LHCN-M2 (cell line): ENCODE measurements around the gene KCNMB3. TPM values are rescaled to one million over a fixed set of nuclear protein-coding genes. Genes with fewer than 3 reads are reported as not detected.

Experiments
- DNase-seq: peaks from one replicate; pipeline ENCODE4 v3.0.0-alpha.2; 2012; ENCODE audit warnings: low read depth
- total RNA-seq: library from RNA; depleted of rRNA; stranded (reverse); fragments of >200 nt; gene quantifications from 2 replicates; pipeline ENCODE4 v1.2.3, GENCODE V29; 2014; rRNA removed

Gene KCNMB3
- total RNA-seq, 1 experiment from 2014 or later, result 0.63 TPM

GRCh38 chr3:179196098-179196497, 54.8 kb downstream of the KCNMB3 start:
- DNase-seq, result peak; percentile 93

- no peak for DNase-seq
These were observed 56.0 kb downstream of the KCNMB3 start for GRCh38 chr3:179194931-179195330.

Other genes starting within 250 kb of the KCNMB3 start
- 41.7 and 53.6 TPM in 2 replicates for gene ZMAT3, start 179.3 kb downstream of the KCNMB3 start, total RNA-seq
- gene PIK3CA, start 102.8 kb downstream of the KCNMB3 start, total RNA-seq, result 16.5 and 22.8 TPM in 2 replicates
- gene ZNF639, start 71.9 kb upstream of the KCNMB3 start, total RNA-seq, result 46.0 and 50.4 TPM in 2 replicates
- gene MFN1, start 96.6 kb upstream of the KCNMB3 start, total RNA-seq, result 38.3 and 46.0 TPM in 2 replicates
- 42.7 and 46.2 TPM in 2 replicates for gene GNB4, start 200.4 kb upstream of the KCNMB3 start, total RNA-seq